Measurements from ENCODE around the gene NR6A1.

DNA sequence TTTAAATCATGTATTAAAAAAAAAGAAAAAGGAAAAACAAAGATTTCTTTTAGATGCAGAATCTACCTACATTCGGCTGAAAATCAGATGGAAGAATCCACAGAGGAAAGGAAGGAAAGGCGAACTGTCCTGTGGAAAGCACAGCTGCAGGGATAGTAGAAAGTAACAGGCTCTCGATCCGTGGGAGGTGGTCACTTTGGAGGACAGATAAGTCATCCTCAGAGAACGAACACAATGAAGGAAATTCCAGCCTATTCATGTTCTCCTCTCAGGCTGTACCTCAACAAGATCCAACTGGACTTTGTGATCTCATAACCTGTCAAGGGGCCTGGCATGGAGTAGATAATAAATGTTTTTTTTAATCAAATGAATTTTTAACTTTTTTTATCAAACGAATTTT is 72.8 kb downstream of the NR6A1 start:
- TF ChIP-seq, protein P1, sequence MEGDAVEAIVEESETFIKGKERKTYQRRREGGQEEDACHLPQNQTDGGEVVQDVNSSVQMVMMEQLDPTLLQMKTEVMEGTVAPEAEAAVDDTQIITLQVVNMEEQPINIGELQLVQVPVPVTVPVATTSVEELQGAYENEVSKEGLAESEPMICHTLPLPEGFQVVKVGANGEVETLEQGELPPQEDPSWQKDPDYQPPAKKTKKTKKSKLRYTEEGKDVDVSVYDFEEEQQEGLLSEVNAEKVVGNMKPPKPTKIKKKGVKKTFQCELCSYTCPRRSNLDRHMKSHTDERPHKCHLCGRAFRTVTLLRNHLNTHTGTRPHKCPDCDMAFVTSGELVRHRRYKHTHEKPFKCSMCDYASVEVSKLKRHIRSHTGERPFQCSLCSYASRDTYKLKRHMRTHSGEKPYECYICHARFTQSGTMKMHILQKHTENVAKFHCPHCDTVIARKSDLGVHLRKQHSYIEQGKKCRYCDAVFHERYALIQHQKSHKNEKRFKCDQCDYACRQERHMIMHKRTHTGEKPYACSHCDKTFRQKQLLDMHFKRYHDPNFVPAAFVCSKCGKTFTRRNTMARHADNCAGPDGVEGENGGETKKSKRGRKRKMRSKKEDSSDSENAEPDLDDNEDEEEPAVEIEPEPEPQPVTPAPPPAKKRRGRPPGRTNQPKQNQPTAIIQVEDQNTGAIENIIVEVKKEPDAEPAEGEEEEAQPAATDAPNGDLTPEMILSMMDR (tag by site-specific recombination; IDR thresholded peaks at IDR 0.05): no peak
- TF ChIP-seq ZNF24 (tag by site-specific recombination; IDR thresholded peaks at IDR 0.05): no peak
- no peak for TF ChIP-seq TCF7L2 (IDR thresholded peaks at IDR 0.05; ENCODE audit: borderline replicate concordance, low read depth, low read length)
- no peak for TF ChIP-seq TRIM28 (IDR thresholded peaks at IDR 0.05; ENCODE audit: borderline replicate concordance, low read length)
- no peak for TF ChIP-seq ZNF514 (tag by site-specific recombination; IDR thresholded peaks at IDR 0.05)
- no peak for TF ChIP-seq ZNF292 (tag by site-specific recombination; IDR thresholded peaks at IDR 0.05; ENCODE audit: borderline replicate concordance, low read depth)
- TF ChIP-seq, protein P2, sequence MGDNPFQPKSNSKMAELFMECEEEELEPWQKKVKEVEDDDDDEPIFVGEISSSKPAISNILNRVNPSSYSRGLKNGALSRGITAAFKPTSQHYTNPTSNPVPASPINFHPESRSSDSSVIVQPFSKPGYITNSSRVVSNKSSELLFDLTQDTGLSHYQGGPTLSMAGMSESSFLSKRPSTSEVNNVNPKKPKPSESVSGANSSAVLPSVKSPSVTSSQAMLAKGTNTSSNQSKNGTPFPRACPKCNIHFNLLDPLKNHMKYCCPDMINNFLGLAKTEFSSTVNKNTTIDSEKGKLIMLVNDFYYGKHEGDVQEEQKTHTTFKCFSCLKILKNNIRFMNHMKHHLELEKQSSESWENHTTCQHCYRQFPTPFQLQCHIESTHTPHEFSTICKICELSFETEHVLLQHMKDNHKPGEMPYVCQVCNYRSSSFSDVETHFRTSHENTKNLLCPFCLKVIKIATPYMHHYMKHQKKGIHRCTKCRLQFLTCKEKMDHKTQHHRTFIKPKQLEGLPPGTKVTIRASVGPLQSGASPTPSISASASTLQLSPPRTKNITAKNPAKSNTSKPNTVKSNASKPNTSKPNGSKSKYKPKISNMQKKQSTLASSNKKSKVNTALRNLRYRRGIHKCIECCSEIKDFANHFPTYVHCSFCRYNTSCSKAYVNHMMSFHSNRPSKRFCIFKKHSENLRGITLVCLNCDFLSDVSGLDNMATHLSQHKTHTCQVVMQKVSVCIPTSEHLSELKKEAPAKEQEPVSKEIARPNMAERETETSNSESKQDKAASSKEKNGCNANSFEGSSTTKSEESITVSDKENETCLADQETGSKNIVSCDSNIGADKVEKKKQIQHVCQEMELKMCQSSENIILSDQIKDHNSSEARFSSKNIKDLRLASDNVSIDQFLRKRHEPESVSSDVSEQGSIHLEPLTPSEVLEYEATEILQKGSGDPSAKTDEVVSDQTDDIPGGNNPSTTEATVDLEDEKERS (tag by site-specific recombination; IDR thresholded peaks at IDR 0.05): no peak
- TF ChIP-seq SP2 (tag by site-specific recombination; IDR thresholded peaks at IDR 0.05): no peak
- no peak for TF ChIP-seq ZFP3 (tag by site-specific recombination; IDR thresholded peaks at IDR 0.05; ENCODE audit: low read depth)
- TF ChIP-seq ZBTB21 (tag by site-specific recombination; IDR thresholded peaks at IDR 0.05): no peak
- TF ChIP-seq ZNF140 (tag by site-specific recombination; IDR thresholded peaks at IDR 0.05): no peak

All from HEK293 (cell line).